K562 treated with DMSO at 1 percent for 24 hours (cell line): ENCODE data around the gene FGFR3. TPM values are rescaled to one million over a fixed set of nuclear protein-coding genes. Genes with fewer than 3 reads are reported as not detected.

ENCODE experiments used
- total RNA-seq: library from RNA; unstranded; fragments of 300-600 nt; gene quantifications from 2 replicates; pipeline ENCODE4 v1.2.3, GENCODE V29; 2022; ENCODE audit warnings: low read depth; ENCODE audit not compliant: insufficient read depth

Gene FGFR3
- 20.7 and 21.9 TPM in 2 replicates for total RNA-seq

DNA sequence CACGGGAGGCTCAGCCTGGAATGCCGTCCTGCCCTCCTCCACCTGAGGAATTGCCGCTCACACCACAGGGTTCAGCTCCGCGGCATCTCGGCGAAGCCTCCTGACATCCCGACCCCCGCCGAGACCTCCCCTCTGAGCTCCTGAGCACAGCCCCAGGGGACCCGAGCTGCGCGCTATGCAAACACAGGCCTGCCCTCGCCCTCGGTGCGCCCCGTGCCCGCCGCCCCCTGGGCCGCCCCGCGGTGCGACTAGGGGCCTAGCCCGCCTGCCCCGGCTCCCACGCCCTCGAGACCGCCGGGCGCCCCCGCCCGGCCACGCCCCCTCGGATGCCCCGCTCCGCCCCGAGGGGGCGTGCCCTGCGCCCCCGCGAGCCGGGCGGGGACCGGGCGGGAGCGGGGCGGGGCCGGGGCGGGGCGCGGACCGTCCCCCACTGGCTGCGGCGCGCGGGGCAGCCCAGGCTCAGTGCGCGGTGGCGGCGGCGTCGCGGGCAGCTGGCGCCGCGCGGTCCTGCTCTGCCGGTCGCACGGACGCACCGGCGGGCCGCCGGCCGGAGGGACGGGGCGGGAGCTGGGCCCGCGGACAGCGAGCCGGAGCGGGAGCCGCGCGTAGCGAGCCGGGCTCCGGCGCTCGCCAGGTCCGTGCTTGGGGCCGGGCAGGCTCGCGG, at the start of gene FGFR3:
Gene FGFR3 (plus strand): TSS at position 462 of the 664 bp plus-strand sequence. CDS start 642 bp downstream, outside the sequence.

DNA sequence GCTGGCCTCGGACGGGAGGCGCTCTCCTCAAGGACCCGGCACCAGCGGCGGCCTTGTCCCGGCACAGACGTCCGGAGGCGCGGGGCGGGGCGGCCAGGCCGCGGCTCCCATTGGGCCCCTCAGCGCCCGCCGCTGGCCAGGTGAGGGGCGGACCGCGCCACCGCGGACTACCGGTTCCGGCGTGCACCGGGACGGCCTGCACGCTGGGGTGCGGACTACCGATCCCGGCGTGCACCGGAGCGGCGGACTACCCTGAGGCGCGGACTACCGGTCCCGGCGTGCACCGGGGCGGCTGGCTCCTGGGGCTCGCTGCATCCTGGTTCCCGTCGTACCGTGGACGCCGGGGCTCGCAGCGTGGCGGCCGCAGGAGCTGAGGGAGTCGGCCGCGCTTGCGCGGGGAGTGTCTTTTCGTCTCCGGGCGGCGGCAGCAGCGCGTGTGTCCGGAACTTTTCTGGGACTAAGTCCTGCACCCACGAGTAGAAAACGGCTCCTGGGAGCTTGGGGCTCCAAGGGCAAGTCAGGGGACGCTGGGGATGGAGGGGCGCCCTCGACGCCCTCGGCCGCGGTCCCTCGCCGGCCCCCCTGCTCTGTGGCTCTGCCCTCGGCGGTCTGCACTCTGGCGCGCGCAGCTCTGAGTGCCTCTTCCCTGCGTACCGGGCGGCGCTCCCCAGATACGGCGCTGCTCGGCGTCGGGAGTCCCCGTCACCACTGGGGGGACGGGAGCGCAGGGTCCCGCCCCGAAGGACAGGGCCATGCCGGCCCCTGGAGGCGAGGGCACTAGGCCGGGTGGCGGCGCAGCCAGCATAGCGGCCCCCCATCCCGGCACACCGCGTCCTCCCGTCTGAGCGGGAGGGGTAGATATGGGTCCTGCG, 63.2 kb downstream of the FGFR3 start, which contains the start of gene LETM1:
Gene LETM1 (minus strand): TSS at position 86 of the 872 bp plus-strand sequence. CDS start 206 bp downstream, outside the sequence.

Other genes starting within 250 kb of the FGFR3 start
- gene FAM53A, start 109.0 kb upstream of the FGFR3 start, total RNA-seq, result 3.3 and 4.7 TPM in 2 replicates
- gene SLBP, start 81.0 kb upstream of the FGFR3 start, total RNA-seq, result 107 and 115 TPM in 2 replicates
- gene TMEM129, start 72.0 kb upstream of the FGFR3 start, total RNA-seq, result 66.8 and 69.2 TPM in 2 replicates
- 130 and 131 TPM in 2 replicates for gene TACC3, start 71.8 kb upstream of the FGFR3 start, total RNA-seq
- gene LETM1, start 62.9 kb downstream of the FGFR3 start, total RNA-seq, result 23.4 and 28.5 TPM in 2 replicates
- 48.3 and 61.9 TPM in 2 replicates for gene NSD2, start 78.1 kb downstream of the FGFR3 start, total RNA-seq
- gene NELFA, start 215.7 kb downstream of the FGFR3 start, total RNA-seq, result 63.6 and 63.7 TPM in 2 replicates